Neural progenitor cell (in vitro differentiated cells): ENCODE measurements around the gene SLC25A26. TPM values are rescaled to one million over a fixed set of nuclear protein-coding genes. Genes with fewer than 3 reads are reported as not detected.

Experiments used
- DNase-seq: peaks from one replicate; pipeline ENCODE4 v3.0.0-alpha.2; 2016; ENCODE audit warnings: low spot score
- H2AFZ ChIP-seq: fragments of 200-600 bp; sonication (generic); replicated peaks from 2 replicates; pipeline ENCODE4 v1.6.1; 2016; ENCODE audit warnings: antibody characterized with exemption
- H3F3A ChIP-seq: fragments of 200-600 bp; sonication (generic); 2 replicates; pipeline ENCODE4 v1.6.1; 2016; ENCODE audit warnings: antibody characterized with exemption, low read depth
- H3K27ac ChIP-seq: fragments of 200-600 bp; sonication (generic); 2 replicates; pipeline ENCODE4 v1.5.1; 2016; ENCODE audit warnings: mild to moderate bottlenecking
- H3K27me3 ChIP-seq: fragments of 200-600 bp; sonication (generic); 2 replicates; pipeline ENCODE4 v1.6.1; 2016; ENCODE audit warnings: mild to moderate bottlenecking, moderate library complexity
- H3K36me3 ChIP-seq: fragments of 200-600 bp; sonication (generic); 2 replicates; pipeline ENCODE4 v1.5.1; 2016
- H3K4me1 ChIP-seq: fragments of 200-600 bp; sonication (generic); 2 replicates; pipeline ENCODE4 v1.6.1; 2016; ENCODE audit warnings: mixed run types
- H3K4me2 ChIP-seq: fragments of 200-600 bp; sonication (generic); 2 replicates; pipeline ENCODE4 v1.6.1; 2016
- H3K4me3 ChIP-seq: fragments of 200-600 bp; sonication (generic); 2 replicates; pipeline ENCODE4 v1.5.1; 2016
- H3K79me2 ChIP-seq: fragments of 200-600 bp; sonication (generic); 2 replicates; pipeline ENCODE4 v1.6.1; 2016; ENCODE audit warnings: low read depth
- H3K9ac ChIP-seq: fragments of 200-600 bp; sonication (generic); 2 replicates; pipeline ENCODE4 v1.6.1; 2016
- H3K9me3 ChIP-seq: fragments of 200-600 bp; sonication (generic); 2 replicates; pipeline ENCODE4 v1.5.1; 2016; ENCODE audit warnings: low read depth
- H4K20me1 ChIP-seq: fragments of 200-600 bp; sonication (generic); 2 replicates; pipeline ENCODE4 v1.6.1; 2016; ENCODE audit warnings: low read depth
- H3K27ac Mint-ChIP-seq: 3 replicates; pipeline ENCODE4 v1.8.0; 2021; ENCODE audit warnings: mixed read lengths
- H3K27me3 Mint-ChIP-seq: 2 replicates; pipeline ENCODE4 v1.8.0; 2022; ENCODE audit warnings: low read depth, mild to moderate bottlenecking, inconsistent platforms, moderate library complexity, mixed read lengths; ENCODE audit not compliant: insufficient read depth
- H3K36me3 Mint-ChIP-seq: 3 replicates; pipeline ENCODE4 v1.8.0; 2021; ENCODE audit warnings: mixed read lengths
- H3K4me1 Mint-ChIP-seq: 3 replicates; pipeline ENCODE4 v1.8.0; 2021; ENCODE audit warnings: mixed read lengths
- H3K4me3 Mint-ChIP-seq: 3 replicates; pipeline ENCODE4 v1.8.0; 2021; ENCODE audit warnings: mild to moderate bottlenecking, moderate library complexity, mixed read lengths
- H3K9me3 Mint-ChIP-seq: 3 replicates; pipeline ENCODE4 v1.8.0; 2020; ENCODE audit warnings: mixed read lengths
- EZH2 ChIP-seq: fragments of 200-600 bp; sonication (generic); IDR thresholded peaks from 2 replicates; pipeline ENCODE4 v1.6.1; 2017; ENCODE audit warnings: antibody characterized with exemption, mild to moderate bottlenecking, moderate library complexity
- EZH2phosphoT487 ChIP-seq: fragments of 200-600 bp; sonication (generic); IDR thresholded peaks from 2 replicates; pipeline ENCODE4 v1.6.1; 2017; ENCODE audit warnings: antibody characterized with exemption
- total RNA-seq: library from RNA; depleted of rRNA; stranded (reverse); fragments of >200 nt; gene quantifications from 2 replicates; pipeline ENCODE4 v1.2.3, GENCODE V29; 2015; ENCODE audit warnings: low replicate concordance
- TF ChIP-seq, protein P1 (sequence below): fragments of 200-600 bp; sonication (generic); IDR thresholded peaks from 2 replicates; pipeline ENCODE4 v1.5.1; 2017; ENCODE audit warnings: antibody characterized with exemption, mild to moderate bottlenecking

SLC25A26 gene
- total RNA-seq, 1 donor from 2014 or later: 17.0 TPM

DNA sequence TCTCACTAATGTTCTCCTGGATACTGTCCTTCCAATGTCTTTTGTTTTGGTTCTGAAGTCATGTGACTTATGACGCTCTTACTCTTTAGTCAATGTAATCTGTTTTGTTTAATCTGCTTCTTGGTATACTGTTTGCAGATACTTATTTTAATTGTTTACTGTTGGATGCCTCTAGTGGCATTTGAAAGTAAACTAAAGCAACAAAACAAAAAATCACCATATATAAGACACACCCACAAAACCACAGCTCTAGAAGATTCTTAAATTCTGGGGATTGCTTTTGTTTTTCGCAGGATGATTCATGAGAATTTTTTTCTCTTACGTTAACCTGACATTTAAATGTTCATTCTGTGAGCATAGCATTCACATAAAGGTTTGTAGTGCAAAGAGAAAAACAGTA is 16.8 kb downstream of the SLC25A26 start:
- Mint-ChIP-seq H3K36me3 (peaks cover 7% of the 10 kb centered on the region), H3K27me3 (peaks cover under 1% of the 10 kb centered on the region), H3K4me3 (no peak overlapping the region), H3K9me3 (peaks cover 9% of the 10 kb centered on the region), H3K4me1 (no peaks in the 10 kb centered on the region), H3K27ac (no peak overlapping the region)
- Histone ChIP-seq H3K4me1 (no peaks in the 10 kb centered on the region), H3K27ac (no peak overlapping the region), H3K4me2 (no peak overlapping the region), H3K36me3 (peaks cover 3% of the 10 kb centered on the region), H3K79me2 (peaks cover 10% of the 10 kb centered on the region), H3K27me3 (no peaks in the 10 kb centered on the region), H3K9ac (no peak overlapping the region), H4K20me1 (no peaks in the 10 kb centered on the region), H2AFZ (no peak overlapping the region), H3F3A (no peaks in the 10 kb centered on the region), H3K4me3 (no peak overlapping the region), H3K9me3 (no peaks in the 10 kb centered on the region)
- TF ChIP-seq EZH2 (no peak), EZH2phosphoT487 (no peak)
- TF ChIP-seq, protein P1, sequence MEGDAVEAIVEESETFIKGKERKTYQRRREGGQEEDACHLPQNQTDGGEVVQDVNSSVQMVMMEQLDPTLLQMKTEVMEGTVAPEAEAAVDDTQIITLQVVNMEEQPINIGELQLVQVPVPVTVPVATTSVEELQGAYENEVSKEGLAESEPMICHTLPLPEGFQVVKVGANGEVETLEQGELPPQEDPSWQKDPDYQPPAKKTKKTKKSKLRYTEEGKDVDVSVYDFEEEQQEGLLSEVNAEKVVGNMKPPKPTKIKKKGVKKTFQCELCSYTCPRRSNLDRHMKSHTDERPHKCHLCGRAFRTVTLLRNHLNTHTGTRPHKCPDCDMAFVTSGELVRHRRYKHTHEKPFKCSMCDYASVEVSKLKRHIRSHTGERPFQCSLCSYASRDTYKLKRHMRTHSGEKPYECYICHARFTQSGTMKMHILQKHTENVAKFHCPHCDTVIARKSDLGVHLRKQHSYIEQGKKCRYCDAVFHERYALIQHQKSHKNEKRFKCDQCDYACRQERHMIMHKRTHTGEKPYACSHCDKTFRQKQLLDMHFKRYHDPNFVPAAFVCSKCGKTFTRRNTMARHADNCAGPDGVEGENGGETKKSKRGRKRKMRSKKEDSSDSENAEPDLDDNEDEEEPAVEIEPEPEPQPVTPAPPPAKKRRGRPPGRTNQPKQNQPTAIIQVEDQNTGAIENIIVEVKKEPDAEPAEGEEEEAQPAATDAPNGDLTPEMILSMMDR: no peak
- no peak for DNase-seq

GRCh38 chr3:66239513-66240123 is 18.8 kb downstream of the SLC25A26 start:
- Histone ChIP-seq H3K9me3 (no peaks in the 10 kb centered on the region), H3K4me1 (no peaks in the 10 kb centered on the region), H2AFZ (no peak overlapping the region), H4K20me1 (no peaks in the 10 kb centered on the region), H3K27ac (no peak overlapping the region), H3K36me3 (peaks cover 3% of the 10 kb centered on the region), H3K4me2 (no peak overlapping the region), H3K79me2 (peaks cover 10% of the 10 kb centered on the region), H3F3A (no peaks in the 10 kb centered on the region), H3K4me3 (no peak overlapping the region), H3K27me3 (no peaks in the 10 kb centered on the region), H3K9ac (no peak overlapping the region)
- Mint-ChIP-seq H3K27me3 (no peaks in the 10 kb centered on the region), H3K4me3 (no peak overlapping the region), H3K36me3 (peaks cover 14% of the 10 kb centered on the region), H3K9me3 (peaks cover 9% of the 10 kb centered on the region), H3K27ac (no peak overlapping the region), H3K4me1 (no peaks in the 10 kb centered on the region)
- TF ChIP-seq EZH2: no peak
- TF ChIP-seq EZH2phosphoT487: no peak
- TF ChIP-seq, protein P1: no peak
- DNase-seq: no peak

DNA sequence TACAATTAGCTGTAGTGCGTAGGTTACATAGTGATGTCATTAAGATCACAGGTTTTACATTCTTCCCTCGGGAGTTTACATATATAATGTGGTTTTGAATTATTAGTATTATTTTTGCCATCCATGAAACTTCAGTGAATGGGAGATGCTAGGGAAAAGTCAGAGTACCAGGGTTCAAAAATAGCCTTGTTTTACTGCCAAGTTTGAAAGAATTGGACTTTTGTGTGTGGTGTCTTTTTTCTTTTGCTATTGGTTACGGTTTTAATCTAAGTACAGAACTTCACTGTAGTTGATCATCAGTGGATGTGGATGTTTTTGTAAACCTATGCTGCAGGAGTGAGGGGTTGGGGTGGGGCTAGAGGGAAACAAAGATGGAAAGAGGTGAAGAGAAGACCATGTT is 20.7 kb downstream of the SLC25A26 start:
- H4K20me1 ChIP-seq: no peaks in the 10 kb centered on the region
- no peak overlapping the region for H3K4me3 ChIP-seq
- Mint-ChIP-seq H3K9me3 (peaks cover 9% of the 10 kb centered on the region), H3K27me3 (no peaks in the 10 kb centered on the region), H3K36me3 (peaks cover 14% of the 10 kb centered on the region), H3K4me1 (no peaks in the 10 kb centered on the region), H3K4me3 (no peak overlapping the region), H3K27ac (no peak overlapping the region)
- H3K27ac ChIP-seq: no peak overlapping the region
- no peak for DNase-seq
- no peaks in the 10 kb centered on the region for H3K36me3 ChIP-seq
- H3K27me3 ChIP-seq: no peaks in the 10 kb centered on the region
- H3K9me3 ChIP-seq: no peaks in the 10 kb centered on the region
- no peak overlapping the region for H2AFZ ChIP-seq
- H3K4me1 ChIP-seq: no peaks in the 10 kb centered on the region
- no peak overlapping the region for H3K9ac ChIP-seq
- no peak overlapping the region for H3K4me2 ChIP-seq
- H3F3A ChIP-seq: no peaks in the 10 kb centered on the region
- peaks cover 2% of the 10 kb centered on the region for H3K79me2 ChIP-seq
- TF ChIP-seq, protein P1: no peak
- TF ChIP-seq EZH2phosphoT487: no peak
- no peak for TF ChIP-seq EZH2
